A673 (cell line): Measurements from ENCODE around the gene THBS3. TPM values are rescaled to one million over a fixed set of nuclear protein-coding genes. Genes with fewer than 3 reads are reported as not detected.

Experiments used
- Bru-seq: library from RNA; stranded (reverse); fragments of 400-500 nt; gene quantifications from one replicate; lab custom pipeline; 2021; lab: Mats Ljungman, UMichigan
- BruChase-seq, 2 experiments: library from RNA; stranded (reverse); fragments of 400-500 nt; gene quantifications; one replicate each; lab custom pipeline; 2021; lab: Mats Ljungman, UMichigan
- BruUV-seq: library from RNA; stranded (reverse); fragments of 400-500 nt; replicated peaks from 2 replicates; lab custom pipeline; 2021; lab: Mats Ljungman, UMichigan
- CTCF ChIA-PET: fragments of 300-600 bp; sonication (Branson Sonifier 250); formaldehyde crosslinking; loops from one replicate; lab custom pipeline; 2022; ENCODE audit warnings: antibody characterized with exemption; lab: Charles Lee
- POLR2A ChIA-PET: fragments of 300-600 bp; sonication (Branson Sonifier 250); formaldehyde crosslinking; loops from one replicate; lab custom pipeline; 2022; ENCODE audit warnings: antibody characterized with exemption; ENCODE audit not compliant: low non-redundant PET; lab: Charles Lee
- DNase-seq: peaks from one replicate; pipeline ENCODE4 v3.0.0-alpha.2; 2015; ENCODE audit warnings: low spot score
- H3K27ac ChIP-seq: fragments of 200-600 bp; sonication (generic); 2 replicates; pipeline ENCODE4 v1.5.1; 2016; ENCODE audit warnings: mixed run types, low read depth, mild to moderate bottlenecking, mixed read lengths, antibody characterized with exemption, low read length; ENCODE audit not compliant: poor library complexity, severe bottlenecking
- H3K27me3 ChIP-seq: fragments of 200-600 bp; sonication (generic); replicated peaks from 2 replicates; pipeline ENCODE4 v1.6.1; 2017; ENCODE audit warnings: mixed run types, low read depth, mild to moderate bottlenecking, mixed read lengths, antibody characterized with exemption, low read length; ENCODE audit not compliant: insufficient read depth, poor library complexity
- H3K36me3 ChIP-seq: fragments of 200-600 bp; sonication (generic); 2 replicates; pipeline ENCODE4 v1.6.1; 2016; ENCODE audit warnings: mixed run types, mild to moderate bottlenecking, mixed read lengths, antibody characterized with exemption, low read length; ENCODE audit not compliant: insufficient read depth, poor library complexity, severe bottlenecking
- H3K4me1 ChIP-seq: fragments of 200-600 bp; sonication (generic); 2 replicates; pipeline ENCODE4 v1.6.1; 2017; ENCODE audit warnings: mixed run types, mild to moderate bottlenecking, mixed read lengths, antibody characterized with exemption, low read length; ENCODE audit not compliant: insufficient read depth, poor library complexity, severe bottlenecking
- H3K4me3 ChIP-seq: fragments of 200-600 bp; sonication (generic); 2 replicates; pipeline ENCODE4 v1.5.1; 2016; ENCODE audit warnings: low read depth, mixed run types, mild to moderate bottlenecking, mixed read lengths, low read length; ENCODE audit not compliant: poor library complexity, severe bottlenecking
- H3K9me3 ChIP-seq: fragments of 200-600 bp; sonication (generic); 2 replicates; pipeline ENCODE4 v1.6.1; 2016; ENCODE audit warnings: mixed run types, low read depth, mild to moderate bottlenecking, mixed read lengths, antibody characterized with exemption, low read length; ENCODE audit not compliant: poor library complexity, severe bottlenecking
- CTCF ChIP-seq: fragments of 300-800, 200-600 bp; sonication (generic); conservative IDR thresholded peaks from 2 replicates; pipeline ENCODE4 v1.5.1; 2017; ENCODE audit warnings: low read depth, mild to moderate bottlenecking, antibody characterized with exemption, low read length, moderate library complexity, mixed read lengths
- EZH2 ChIP-seq: fragments of 200-600 bp; sonication (generic); IDR thresholded peaks from 2 replicates; pipeline ENCODE4 v1.6.1; 2017; ENCODE audit warnings: borderline replicate concordance, low read depth, mild to moderate bottlenecking, mixed read lengths, antibody characterized with exemption, low read length; ENCODE audit not compliant: poor library complexity, severe bottlenecking
- intact Hi-C: fragments of 100-400 bp; cut with micrococcal nuclease; formaldehyde crosslinking; loops from one replicate; pipeline ENCODE4 v1.10.0; 2022; ENCODE audit not compliant: unreplicated experiment
- long read RNA-seq: library from polyadenylated mRNA; stranded (forward); transcript quantifications from one replicate; pipeline ENCODE4 v2.0.0, GENCODE V29; 2022
- total RNA-seq: library from RNA; stranded (reverse); gene quantifications from 2 replicates; pipeline ENCODE4 v1.2.3, GENCODE V29; 2021

Gene THBS3
- total RNA-seq: 23.2 and 29.7 TPM in 2 replicates
- Bru-seq, nascent RNA: percentile 49 among the genes with signal in this experiment
- percentile 53 among the genes with signal in this experiment for BruChase-seq, experiment 1, labeled RNA remaining after a 2-hour chase
- BruChase-seq, experiment 2, labeled RNA remaining after a 6-hour chase: percentile 58 among the genes with signal in this experiment
- long read RNA-seq, transcript THBS3-201 (23 exons, 3,145 nt): major isoform, 14 of 28 reads
- long read RNA-seq, partial matches to known transcripts: 2 of 28 reads
- long read RNA-seq, other reads (novel, unspliced or antisense): 11 of 28 reads

GRCh38 chr1:155207806-155208540 is at the start of gene THBS3:
THBS3 (minus strand) TSS chr1:155207897; CDS start chr1:155207876, 21 bp downstream.
- CTCF ChIA-PET: no interaction called here
- intact Hi-C loops: loop anchor here (5.0 to 10.0 kb wide), 3 partner anchors 34 to 387 kb away; partner anchors contain the start of gene RUSC1
- no peaks in the 10 kb centered on the region for H3K9me3 ChIP-seq
- TSS peak; percentile 26 for BruUV-seq
- H3K4me3 ChIP-seq: peak within 1 kb of the TSS; percentile 95
- peaks cover 16% of the 10 kb centered on the region for H3K4me1 ChIP-seq
- no peaks in the 10 kb centered on the region for H3K36me3 ChIP-seq
- POLR2A ChIA-PET: no interaction called here
- peak; percentile 69 for DNase-seq
- H3K27ac ChIP-seq: peak within 1 kb of the TSS; percentile 93
- H3K27me3 ChIP-seq: no peaks in the 10 kb centered on the region
- no peak for TF ChIP-seq EZH2
- no peak for TF ChIP-seq CTCF

GRCh38 chr1:155256058-155256852 is 48.6 kb upstream of the THBS3 start:
- no peak for TF ChIP-seq CTCF
- no peak for TF ChIP-seq EZH2
- Histone ChIP-seq H3K4me1 (peaks cover 15% of the 10 kb centered on the region), H3K27ac (peak overlapping the region; percentile 82), H3K36me3 (peaks cover 20% of the 10 kb centered on the region), H3K27me3 (no peaks in the 10 kb centered on the region), H3K9me3 (no peaks in the 10 kb centered on the region), H3K4me3 (peak overlapping the region; percentile 83)
- intact Hi-C loops: loop anchor here (10.0 kb wide), 1 partner anchor 249 kb away; no protein-coding TSS in a partner anchor
- CTCF ChIA-PET: no interaction called here
- POLR2A ChIA-PET: no interaction called here
- DNase-seq: no peak
- no TSS peak for BruUV-seq
